Prostate gland (tissue), 2 donors: Measurements from ENCODE around the gene KAZALD1. TPM values are rescaled to one million over a fixed set of nuclear protein-coding genes. Genes with fewer than 3 reads are reported as not detected.

Source experiments
- DNase-seq: peaks from one replicate; pipeline ENCODE4 v3.0.0-alpha.2; 2019; ENCODE audit warnings: low spot score
- H3K27ac ChIP-seq, 2 donors: fragments of 200-600 bp; sonication (generic); 2 replicates each; pipeline ENCODE4 v1.5.1; 2017 to 2019
- H3K27me3 ChIP-seq: fragments of 200-600 bp; sonication (generic); replicated peaks from 2 replicates; pipeline ENCODE4 v1.5.1; 2019; ENCODE audit not compliant: insufficient read depth
- H3K36me3 ChIP-seq, 2 donors: fragments of 200-600 bp; sonication (generic); 1 replicate in 1 of 2; 2 replicates in 1 of 2; pipeline versions ENCODE4 v1.5.1 to v1.8.1; 2017 to 2019
- H3K4me1 ChIP-seq: fragments of 200-600 bp; sonication (generic); replicated peaks from 2 replicates; pipeline ENCODE4 v1.5.1; 2019
- H3K4me3 ChIP-seq, 2 donors: fragments of 200-600 bp; sonication (generic); 2 replicates each; pipeline ENCODE4 v1.5.1; 2017 to 2019
- H3K9me3 ChIP-seq: fragments of 200-600 bp; sonication (generic); 2 replicates; pipeline ENCODE4 v1.5.1; 2017
- CTCF ChIP-seq, 4 experiments: fragments of 200-600 bp in 2 of 4; fragments of 450-650 bp in 2 of 4; sonication (generic) in 2 of 4; IDR thresholded peaks; 1 replicate in 3 of 4; 2 replicates in 1 of 4; pipeline ENCODE4 v1.5.1; 2016 to 2019; ENCODE audit warnings: antibody characterized with exemption in 4 of 4, mild to moderate bottlenecking in 2 of 4, moderate library complexity in 2 of 4
- POLR2A ChIP-seq: fragments of 450-650 bp; IDR thresholded peaks from one replicate; pipeline ENCODE4 v1.6.1; 2016; ENCODE audit warnings: antibody characterized with exemption, mild to moderate bottlenecking
- POLR2AphosphoS5 ChIP-seq: sonication (generic); formaldehyde crosslinking; IDR thresholded peaks from one replicate; pipeline ENCODE4 v1.6.1; 2017; ENCODE audit warnings: antibody characterized with exemption
- WGBS: methylation state at CpG from one replicate; pipeline ENCODE4 v1.1.5; 2018; 5-methylcytosine and 5-hydroxymethylcytosine counted together
- intact Hi-C: fragments of 100-400 bp; cut with DNase I; formaldehyde crosslinking; loops from one replicate; pipeline ENCODE4 v1.14.2; 2022
- total RNA-seq, 2 donors: library from RNA; depleted of rRNA; stranded (reverse); fragments of >200 nt; gene quantifications; one replicate each; pipeline ENCODE4 v1.1.0, GENCODE V29; 2016

The KAZALD1 gene
- total RNA-seq, 2 donors from 2014 or later: 9.8 to 24.4 TPM

GRCh38 chr10:101087376-101087775 is 25.6 kb downstream of the KAZALD1 start:
- Histone ChIP-seq H3K4me3 (no peak overlapping the region), H3K27me3 (peaks cover 10% of the 10 kb centered on the region), H3K4me1 (no peaks in the 10 kb centered on the region), H3K36me3 (no peaks in the 10 kb centered on the region), H3K27ac (no peak overlapping the region), H3K9me3 (no peaks in the 10 kb centered on the region)
- no peak for TF ChIP-seq CTCF (IDR thresholded peaks at IDR 0.05)
- no peak for TF ChIP-seq POLR2A
- no peak for TF ChIP-seq POLR2AphosphoS5
- 29% methylated on average over 10 of the region's 10 CpGs for WGBS
- DNase-seq: no peak
- intact Hi-C loops: no loop called here

GRCh38 chr10:101087965-101088364 is 26.2 kb downstream of the KAZALD1 start:
- H3K27me3 ChIP-seq: peaks cover 10% of the 10 kb centered on the region

GRCh38 chr10:101089520-101090299 is 27.9 kb downstream of the KAZALD1 start:
- no peak overlapping the region for H3K27ac ChIP-seq
- intact Hi-C loops: no loop called here
- whole genome bisulfite sequencing: 72% methylated on average over 11 of the region's 11 CpGs

More at GRCh38 chr10:101087965-101088364, 26.2 kb downstream of the KAZALD1 start:
- no peak for TF ChIP-seq POLR2A
- no peak for TF ChIP-seq CTCF (IDR thresholded peaks at IDR 0.05)
- no peak for TF ChIP-seq POLR2AphosphoS5
- no peaks in the 10 kb centered on the region for H3K4me1 ChIP-seq
- no peak overlapping the region for H3K27ac ChIP-seq
- intact Hi-C loops: no loop called here
- no peak overlapping the region for H3K4me3 ChIP-seq
- DNase-seq: no peak
- no peaks in the 10 kb centered on the region for H3K36me3 ChIP-seq
- WGBS: 12% methylated on average over 14 of the region's 14 CpGs
- no peaks in the 10 kb centered on the region for H3K9me3 ChIP-seq

GRCh38 chr10:101090597-101090996 is 28.8 kb downstream of the KAZALD1 start:
- Histone ChIP-seq H3K4me3 (no peak overlapping the region), H3K9me3 (no peaks in the 10 kb centered on the region), H3K27ac (no peak overlapping the region), H3K27me3 (peaks cover 9% of the 10 kb centered on the region), H3K4me1 (no peaks in the 10 kb centered on the region), H3K36me3 (no peaks in the 10 kb centered on the region)
- no peak for DNase-seq
- intact Hi-C loops: no loop called here
- TF ChIP-seq POLR2AphosphoS5 (no peak), POLR2A (no peak), CTCF (IDR thresholded peaks at IDR 0.05) (no peak)
- 86% methylated on average over 5 of the region's 5 CpGs for WGBS

More at GRCh38 chr10:101089520-101090299, 27.9 kb downstream of the KAZALD1 start:
- Histone ChIP-seq H3K36me3 (no peaks in the 10 kb centered on the region), H3K4me1 (no peaks in the 10 kb centered on the region), H3K9me3 (no peaks in the 10 kb centered on the region), H3K27me3 (peaks cover 10% of the 10 kb centered on the region), H3K4me3 (no peak overlapping the region)
- no peak for DNase-seq
- TF ChIP-seq CTCF (IDR thresholded peaks at IDR 0.05) (no peak), POLR2AphosphoS5 (no peak), POLR2A (no peak)
